Esophagus squamous epithelium (tissue), 5 donors: Measurements from ENCODE around the gene AGT. TPM values are rescaled to one million over a fixed set of nuclear protein-coding genes. Genes with fewer than 3 reads are reported as not detected.

ENCODE experiments used
- DNase-seq: peaks from one replicate; lab custom pipeline; 2025; lab: John Stamatoyannopoulos, UW
- H3K27ac ChIP-seq, 4 donors: fragments of 200-600 bp; sonication (generic); one replicate each; pipeline ENCODE4 v1.5.1; 2016 to 2019; ENCODE audit warnings: mild to moderate bottlenecking in 1 of 4
- H3K27me3 ChIP-seq, 4 donors: fragments of 200-600 bp; sonication (generic); 1 replicate in 3 of 4; 2 replicates in 1 of 4; pipeline versions ENCODE4 v1.5.1 to v1.6.0; 2017 to 2021; ENCODE audit warnings: antibody characterized with exemption in 1 of 4
- H3K36me3 ChIP-seq, 3 donors: fragments of 200-600 bp; sonication (generic); one replicate each; pipeline ENCODE4 v1.5.1; 2016 to 2019
- H3K4me1 ChIP-seq, 3 donors: fragments of 200-600 bp; sonication (generic); one replicate each; pipeline ENCODE4 v1.5.1; 2017 to 2019
- H3K4me3 ChIP-seq, 4 donors: fragments of 200-600 bp; sonication (generic); 1 replicate in 3 of 4; 2 replicates in 1 of 4; pipeline ENCODE4 v1.5.1; 2016 to 2019; ENCODE audit warnings: mild to moderate bottlenecking in 2 of 4, moderate library complexity in 1 of 4
- H3K9me3 ChIP-seq, 3 donors: fragments of 200-600 bp; sonication (generic); one replicate each; pipeline ENCODE4 v1.5.1; 2016 to 2019
- POLR2A ChIP-seq, 4 donors: fragments of 450-650 bp; IDR thresholded peaks; one replicate each; pipeline ENCODE4 v1.6.1; 2017; ENCODE audit warnings: antibody characterized with exemption in 4 of 4, mild to moderate bottlenecking in 4 of 4, moderate library complexity in 3 of 4
- WGBS, 2 donors: methylation state at CpG; one replicate each; pipeline ENCODE4 v1.1.5; 2018; 5-methylcytosine and 5-hydroxymethylcytosine counted together
- intact Hi-C: fragments of 100-400 bp; cut with DNase I; formaldehyde crosslinking; loops from one replicate; pipeline ENCODE4 v1.15.0; 2022
- total RNA-seq, 4 donors: library from RNA; depleted of rRNA; stranded (reverse); fragments of >200 nt; gene quantifications; one replicate each; pipeline ENCODE4 v1.1.0, GENCODE V29; 2016
- TF ChIP-seq, protein P1 (sequence below), 6 experiments: fragments of 450-650 bp in 4 of 6; fragments of 200-600 bp in 2 of 6; sonication (generic) in 2 of 6; IDR thresholded peaks; one replicate each; pipeline ENCODE4 v1.5.1; 2016 to 2019; ENCODE audit warnings: antibody characterized with exemption in 6 of 6, mild to moderate bottlenecking in 4 of 6, moderate library complexity in 4 of 6
- donor health status: DM: yes; HTN: yes; CAD: no.

The AGT gene
- total RNA-seq, 4 donors from 2014 or later, result 0.21 to 0.95 (median 0.40) TPM; not detected in 1

DNA sequence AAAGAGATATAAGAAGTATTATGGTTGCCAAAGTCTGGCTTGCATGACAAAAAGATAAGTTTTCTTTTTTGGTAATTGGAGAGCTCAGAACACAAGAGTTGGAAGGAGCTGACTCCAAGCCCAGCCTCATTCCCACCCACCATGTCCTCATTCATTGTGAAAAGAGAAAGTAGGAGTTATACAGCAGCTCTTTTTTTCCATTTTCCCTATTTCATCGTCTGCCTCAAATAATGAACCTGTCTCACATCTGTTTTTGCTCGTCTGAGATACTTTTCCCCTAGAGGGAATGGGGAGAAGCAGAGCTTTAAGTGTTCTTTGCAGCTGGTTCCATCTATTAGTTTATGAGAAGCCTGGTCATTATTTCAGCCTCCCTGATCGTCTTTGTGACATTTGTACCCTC is 34.7 kb downstream of the AGT start:
- peaks cover 0 to 22% (median 0%) of the 10 kb centered on the region in 3 donors for H3K4me1 ChIP-seq
- TF ChIP-seq, protein P1, sequence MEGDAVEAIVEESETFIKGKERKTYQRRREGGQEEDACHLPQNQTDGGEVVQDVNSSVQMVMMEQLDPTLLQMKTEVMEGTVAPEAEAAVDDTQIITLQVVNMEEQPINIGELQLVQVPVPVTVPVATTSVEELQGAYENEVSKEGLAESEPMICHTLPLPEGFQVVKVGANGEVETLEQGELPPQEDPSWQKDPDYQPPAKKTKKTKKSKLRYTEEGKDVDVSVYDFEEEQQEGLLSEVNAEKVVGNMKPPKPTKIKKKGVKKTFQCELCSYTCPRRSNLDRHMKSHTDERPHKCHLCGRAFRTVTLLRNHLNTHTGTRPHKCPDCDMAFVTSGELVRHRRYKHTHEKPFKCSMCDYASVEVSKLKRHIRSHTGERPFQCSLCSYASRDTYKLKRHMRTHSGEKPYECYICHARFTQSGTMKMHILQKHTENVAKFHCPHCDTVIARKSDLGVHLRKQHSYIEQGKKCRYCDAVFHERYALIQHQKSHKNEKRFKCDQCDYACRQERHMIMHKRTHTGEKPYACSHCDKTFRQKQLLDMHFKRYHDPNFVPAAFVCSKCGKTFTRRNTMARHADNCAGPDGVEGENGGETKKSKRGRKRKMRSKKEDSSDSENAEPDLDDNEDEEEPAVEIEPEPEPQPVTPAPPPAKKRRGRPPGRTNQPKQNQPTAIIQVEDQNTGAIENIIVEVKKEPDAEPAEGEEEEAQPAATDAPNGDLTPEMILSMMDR (IDR thresholded peaks at IDR 0.05), result no peak
- TF ChIP-seq POLR2A (IDR thresholded peaks at IDR 0.05), result no peak
- intact Hi-C loops, result no loop called here
- H3K27me3 ChIP-seq, result no peaks in the 10 kb centered on the region
- 58 to 72% methylated on average over 3 of the region's 3 CpGs for WGBS, 2 donors
- no peak overlapping the region for H3K4me3 ChIP-seq
- no peak overlapping the region for H3K27ac ChIP-seq
- no peaks in the 10 kb centered on the region for H3K9me3 ChIP-seq
- no peak for DNase-seq
- H3K36me3 ChIP-seq, result peaks cover 5 to 100% (median 5%) of the 10 kb centered on the region in 3 donors

GRCh38 chr1:230677200-230677599 is 36.7 kb downstream of the AGT start:
- TF ChIP-seq POLR2A (IDR thresholded peaks at IDR 0.05), result no peak
- TF ChIP-seq, protein P1 (IDR thresholded peaks at IDR 0.05), result no peak
- intact Hi-C loops, result no loop called here
- no peak overlapping the region for H3K27ac ChIP-seq
- H3K9me3 ChIP-seq, result no peaks in the 10 kb centered on the region
- H3K36me3 ChIP-seq, result peaks cover 5 to 100% (median 5%) of the 10 kb centered on the region in 3 donors
- peaks cover 0 to 8% (median 0%) of the 10 kb centered on the region in 3 donors for H3K4me1 ChIP-seq
- WGBS, 2 donors, result 75 to 100% methylated on average over 1 of the region's 1 CpG
- no peak for DNase-seq
- H3K4me3 ChIP-seq, result no peak overlapping the region
- H3K27me3 ChIP-seq, result no peaks in the 10 kb centered on the region

- H3K4me1 ChIP-seq, result no peaks in the 10 kb centered on the region
- DNase-seq, result no peak
- H3K27ac ChIP-seq, result no peak overlapping the region
- H3K27me3 ChIP-seq, result no peaks in the 10 kb centered on the region
- H3K9me3 ChIP-seq, result no peaks in the 10 kb centered on the region
- no peak for TF ChIP-seq POLR2A (IDR thresholded peaks at IDR 0.05)
- TF ChIP-seq, protein P1 (IDR thresholded peaks at IDR 0.05), result no peak
- H3K4me3 ChIP-seq, result no peak overlapping the region
- WGBS, 2 donors, result 98 to 100% methylated on average over 2 of the region's 2 CpGs
- intact Hi-C loops, result no loop called here
- peaks cover 5 to 99% (median 5%) of the 10 kb centered on the region in 3 donors for H3K36me3 ChIP-seq
These were observed 39.3 kb downstream of the AGT start for GRCh38 chr1:230674581-230674980.

DNA sequence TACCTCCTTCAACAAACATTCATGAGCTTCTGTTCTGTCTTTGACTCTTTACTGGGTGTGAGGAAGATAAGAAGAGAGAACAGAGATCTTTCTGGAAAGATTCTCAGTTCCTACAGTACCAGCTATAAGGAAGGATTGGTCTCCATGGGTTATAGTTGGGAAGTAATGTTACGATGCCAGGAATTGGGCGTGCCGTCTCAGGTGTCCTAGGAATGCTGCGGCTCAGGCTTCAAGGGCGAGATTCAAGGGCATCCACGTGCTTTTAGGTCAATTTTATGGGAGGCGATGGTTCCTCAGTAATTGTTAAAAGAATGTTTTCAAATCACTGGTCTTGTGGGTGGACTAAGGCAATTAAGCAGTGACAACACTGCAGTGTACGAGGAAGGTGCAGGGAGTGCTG is 44.4 kb downstream of the AGT start:
- Histone ChIP-seq H3K36me3 (peaks cover 3 to 99% (median 14%) of the 10 kb centered on the region in 3 donors), H3K27ac (no peak overlapping the region), H3K27me3 (no peaks in the 10 kb centered on the region), H3K9me3 (no peaks in the 10 kb centered on the region), H3K4me3 (no peak overlapping the region), H3K4me1 (no peaks in the 10 kb centered on the region)
- WGBS, 2 donors, result 94% methylated on average over 8 of the region's 8 CpGs
- DNase-seq, result no peak
- intact Hi-C loops, result no loop called here
- TF ChIP-seq, protein P1 (IDR thresholded peaks at IDR 0.05), result no peak
- TF ChIP-seq POLR2A (IDR thresholded peaks at IDR 0.05), result no peak

GRCh38 chr1:230668227-230668626 is 45.7 kb downstream of the AGT start:
- H3K9me3 ChIP-seq, result no peaks in the 10 kb centered on the region
- no peak overlapping the region for H3K4me3 ChIP-seq
- TF ChIP-seq, protein P1 (IDR thresholded peaks at IDR 0.05), result no peak
- no peak for TF ChIP-seq POLR2A (IDR thresholded peaks at IDR 0.05)
- H3K27me3 ChIP-seq, result no peaks in the 10 kb centered on the region
- no peak for DNase-seq
- 89 to 92% methylated on average over 6 of the region's 6 CpGs for WGBS, 2 donors
- H3K27ac ChIP-seq, result no peak overlapping the region
- H3K4me1 ChIP-seq, result no peaks in the 10 kb centered on the region
- intact Hi-C loops, result no loop called here
- H3K36me3 ChIP-seq, result peaks cover 2 to 98% (median 14%) of the 10 kb centered on the region in 3 donors
